GM21360 (cell line): ENCODE measurements around the gene TSHZ2.

Experiments used
- ATAC-seq: cut with Tn5 transposase; IDR thresholded peaks from one replicate; pipeline ENCODE4 v1.9.1; 2021; ENCODE audit warnings: mild to moderate bottlenecking, moderate library complexity; ENCODE audit not compliant: unreplicated experiment

TSHZ2 gene

GRCh38 chr20:53331151-53331973 lies 359.2 kb downstream of the TSHZ2 start:
- ATAC-seq: no peak

GRCh38 chr20:53332022-53332837 lies 360.1 kb downstream of the TSHZ2 start:
- ATAC-seq: no peak

DNA sequence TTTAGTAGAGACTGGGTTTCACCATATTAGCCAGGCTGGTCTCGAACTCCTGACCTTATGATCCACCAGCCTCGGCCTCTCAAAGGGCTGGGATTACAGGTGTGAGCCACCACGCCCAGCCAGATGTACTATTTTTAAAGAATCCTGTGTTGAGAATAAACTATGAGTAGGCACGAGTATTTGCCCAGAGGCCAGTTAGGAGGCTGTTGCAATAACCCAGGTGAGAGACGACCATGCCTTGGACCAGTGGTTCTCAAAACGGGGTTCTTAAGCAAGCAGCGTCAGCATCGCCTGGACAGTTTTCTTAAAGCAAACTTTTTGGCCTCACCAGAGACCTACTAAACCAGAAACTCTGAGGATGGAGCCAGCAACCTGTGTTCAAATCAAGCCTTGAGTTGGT lies 362.7 kb downstream of the TSHZ2 start:
- ATAC-seq: no peak

GRCh38 chr20:53335555-53335954 lies 363.4 kb downstream of the TSHZ2 start:
- no peak for ATAC-seq

GRCh38 chr20:53336892-53337291 lies 364.7 kb downstream of the TSHZ2 start:
- ATAC-seq: no peak

DNA sequence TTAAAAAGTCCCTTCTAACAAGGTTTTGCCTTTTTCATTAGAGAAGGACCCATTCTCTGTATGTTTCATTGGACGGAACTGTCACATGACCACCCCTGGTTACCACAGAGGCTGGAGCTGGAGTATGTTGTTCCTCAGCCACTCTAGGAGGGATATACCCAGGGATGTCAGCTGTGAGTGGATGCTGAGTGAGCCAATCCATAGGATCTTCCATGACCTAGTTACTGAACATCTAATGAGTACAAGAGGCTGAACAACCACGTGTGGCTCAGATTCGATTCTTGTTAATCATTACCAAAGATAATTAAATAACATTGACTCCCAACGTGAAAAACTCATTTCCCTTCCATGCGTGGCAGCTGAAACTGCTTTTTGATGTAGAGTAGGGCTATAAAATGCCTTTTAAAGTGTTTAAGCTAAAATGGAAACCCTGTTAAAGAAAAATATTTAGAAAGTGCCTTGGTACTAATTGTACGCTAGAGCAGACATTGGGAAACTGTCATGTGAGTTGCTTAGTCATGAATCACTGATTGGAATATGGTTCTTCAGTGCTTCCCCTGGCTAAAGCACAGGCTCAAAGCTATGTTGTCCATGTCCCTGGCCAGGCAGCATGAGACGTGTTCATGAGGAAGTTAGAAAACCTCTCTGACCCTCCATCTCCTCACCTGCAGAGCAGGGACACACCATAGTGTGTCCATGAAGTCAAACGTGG lies 365.4 kb downstream of the TSHZ2 start:
- no peak for ATAC-seq

GRCh38 chr20:53338716-53339115 lies 366.6 kb downstream of the TSHZ2 start:
- no peak for ATAC-seq

DNA sequence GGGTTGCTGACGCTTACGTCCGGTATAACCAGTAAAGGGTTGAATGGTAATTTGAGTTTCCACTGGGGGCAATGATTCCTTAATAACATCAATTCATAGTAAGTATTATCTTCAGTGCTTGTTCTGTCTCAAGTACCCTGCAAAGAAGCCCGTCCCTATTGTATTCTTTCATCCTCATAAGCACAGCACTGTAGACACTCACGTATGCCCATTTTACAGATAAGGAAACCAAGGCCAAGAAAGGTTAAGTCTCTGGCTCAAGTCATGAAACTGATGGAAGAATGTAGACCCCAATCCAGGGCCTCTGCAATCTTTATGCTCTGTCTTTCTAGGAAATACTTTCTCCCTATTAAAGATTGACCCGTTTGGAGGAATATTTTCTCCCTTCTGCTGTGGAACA lies 370.3 kb downstream of the TSHZ2 start:
- no peak for ATAC-seq

DNA sequence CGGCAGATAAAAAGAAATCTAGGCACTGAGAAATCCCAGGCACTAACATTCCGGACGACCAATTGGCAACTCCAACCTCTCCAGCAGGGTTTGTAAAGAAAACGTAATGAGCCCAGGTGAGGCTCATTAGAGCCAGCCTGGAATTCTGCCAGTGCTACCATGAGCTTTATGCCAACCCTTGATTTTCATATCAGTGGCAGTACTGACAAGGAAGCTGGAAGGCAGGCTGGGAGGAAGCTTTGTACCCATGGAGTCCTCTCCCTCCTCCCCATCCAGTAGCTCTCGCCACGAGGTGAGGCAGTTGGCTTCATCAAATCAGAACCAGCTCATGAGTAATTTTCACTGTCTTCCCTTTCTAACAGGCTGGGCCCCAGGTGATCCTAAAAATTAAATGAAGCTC lies 371.3 kb downstream of the TSHZ2 start:
- ATAC-seq: no peak

DNA sequence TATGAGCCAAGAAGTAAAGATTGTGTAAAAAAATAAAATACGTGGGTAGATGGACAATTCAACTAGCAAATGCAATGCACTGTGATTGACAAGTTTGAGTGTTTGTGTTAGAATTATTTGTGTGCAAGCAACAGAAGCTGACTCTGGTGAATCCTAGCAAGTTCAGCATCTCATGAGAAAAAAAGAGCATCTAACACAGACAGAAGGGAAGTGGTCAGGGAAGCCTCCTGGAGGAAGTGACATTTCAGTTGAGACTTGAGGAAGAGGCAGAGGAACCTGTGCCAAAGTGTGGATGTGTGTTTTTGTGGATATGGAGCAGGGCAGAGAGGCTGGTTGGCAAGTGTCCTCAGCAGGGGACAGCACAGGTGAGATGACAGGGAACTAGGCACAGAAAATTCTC lies 372.7 kb downstream of the TSHZ2 start:
- no peak for ATAC-seq

DNA sequence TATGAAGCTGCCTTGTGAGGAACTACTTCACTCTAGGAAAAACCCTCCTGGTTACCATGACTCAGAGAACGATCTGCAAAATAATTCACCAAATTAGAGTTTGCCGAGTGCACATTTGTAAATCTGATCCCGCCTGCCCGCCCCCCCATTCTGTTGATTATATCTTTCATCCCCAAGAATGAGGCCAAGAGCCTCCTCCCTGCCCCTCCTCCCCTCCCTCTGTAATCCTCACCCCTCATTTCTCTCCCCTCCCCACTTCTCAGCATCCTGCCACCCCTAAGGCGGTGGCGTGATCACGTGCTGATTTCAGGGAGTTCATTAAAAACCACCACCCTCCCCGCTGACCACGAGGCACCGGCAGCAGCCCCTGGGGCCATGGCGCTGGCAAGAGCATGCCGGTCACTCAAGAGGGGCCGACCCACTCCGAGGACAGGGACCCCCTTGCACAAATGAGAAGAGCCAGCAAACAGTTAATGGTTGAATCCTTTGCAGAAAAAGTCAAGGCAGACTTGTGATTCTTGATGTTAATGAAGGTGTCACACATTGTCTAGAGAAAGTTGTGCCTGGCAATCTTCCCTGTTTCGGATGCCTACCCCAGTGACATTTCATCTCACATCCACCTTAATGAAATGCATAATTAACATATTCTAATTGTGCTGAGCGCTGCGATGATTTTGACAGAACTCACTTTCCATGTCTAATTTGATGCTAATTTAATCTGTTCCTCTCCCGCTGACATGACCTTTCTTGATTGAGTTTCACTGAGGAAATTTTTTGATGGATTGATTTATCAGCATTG lies 373.6 kb downstream of the TSHZ2 start:
- ATAC-seq: no peak

DNA sequence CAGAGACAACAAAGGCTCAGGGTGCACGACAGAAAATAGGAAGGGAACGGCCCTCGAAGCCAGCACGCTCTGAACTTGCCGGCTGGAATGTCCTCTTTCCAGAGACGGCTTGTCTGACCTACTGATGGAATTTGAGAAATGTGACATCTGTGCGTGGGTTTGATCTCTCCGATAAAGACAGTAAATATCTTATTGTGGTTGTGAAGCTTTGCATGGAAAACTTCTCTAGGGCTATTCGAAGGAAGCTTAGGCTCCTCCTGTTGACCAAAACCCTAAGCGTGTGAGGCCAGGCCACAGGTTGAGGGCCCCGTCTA lies 374.1 kb downstream of the TSHZ2 start:
- no peak for ATAC-seq

DNA sequence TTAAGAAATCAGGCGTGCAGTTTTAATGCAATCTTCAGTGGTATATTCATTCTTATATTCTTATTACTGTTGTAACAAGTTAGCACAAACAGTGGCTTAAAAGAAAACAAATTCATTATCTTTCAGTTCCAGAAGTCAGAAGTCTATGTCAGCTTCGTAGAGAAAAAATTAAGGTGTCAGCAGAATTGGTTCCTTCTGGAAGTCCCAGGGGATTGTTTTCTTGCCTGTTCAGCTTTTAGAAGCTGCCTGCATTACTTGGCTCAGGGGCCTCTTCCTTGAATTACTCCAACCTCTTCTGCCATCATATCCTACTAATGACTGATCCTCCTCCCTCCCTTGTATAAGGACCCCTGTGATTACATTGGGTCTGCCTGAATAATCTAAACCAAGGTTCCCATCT lies 377.6 kb downstream of the TSHZ2 start:
- no peak for ATAC-seq

DNA sequence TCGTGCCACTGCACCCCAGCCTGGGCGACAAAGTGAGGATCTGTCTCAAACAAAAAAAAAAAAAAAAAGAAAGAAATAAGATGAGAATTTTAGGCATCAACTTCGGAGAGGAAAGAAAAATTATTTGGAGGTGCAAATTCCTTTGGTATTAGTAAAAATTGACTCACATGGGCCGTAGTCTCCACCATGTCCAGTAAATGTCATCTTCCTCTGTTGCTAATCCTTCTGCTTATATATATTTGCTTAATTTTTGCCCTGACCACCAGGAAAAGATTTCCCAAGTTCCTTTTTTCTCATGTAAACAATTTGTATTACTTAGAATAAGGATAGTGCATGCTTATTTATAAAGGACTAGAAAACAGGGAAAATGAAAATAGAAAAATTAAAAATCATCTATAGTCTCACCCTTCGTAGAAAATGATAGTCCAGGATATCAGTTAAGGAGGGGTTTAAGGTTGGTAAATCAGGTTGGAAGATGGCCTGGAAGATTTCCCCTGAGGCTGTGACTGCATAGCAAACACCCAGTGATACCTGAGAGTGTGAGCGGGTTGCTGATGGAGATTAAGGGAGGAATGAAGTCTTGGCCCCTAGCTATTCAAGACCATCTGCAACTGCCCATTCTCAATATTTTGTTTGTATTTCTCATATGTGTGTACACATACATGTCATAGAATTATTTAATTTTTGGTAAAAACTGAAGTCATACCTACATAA lies 380.7 kb downstream of the TSHZ2 start:
- ATAC-seq: no peak

DNA sequence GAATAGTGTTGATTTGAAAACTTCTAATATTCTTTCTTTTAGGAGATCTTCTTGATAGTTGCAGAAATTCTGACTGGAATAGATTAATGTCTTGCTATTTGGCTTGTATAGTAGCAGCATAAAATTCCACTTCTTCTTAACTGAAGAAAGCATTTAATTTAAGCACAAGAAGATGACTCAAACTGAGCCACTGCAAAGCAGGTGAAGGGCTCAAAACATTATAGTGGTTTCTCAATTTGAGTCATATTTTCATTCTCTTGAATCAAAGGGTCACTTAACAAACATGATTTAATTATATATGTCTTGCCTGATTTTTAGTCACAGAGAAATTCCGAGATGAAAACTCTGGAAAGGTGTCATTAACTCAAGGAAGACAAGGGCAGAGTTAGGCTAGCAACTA lies 382.2 kb downstream of the TSHZ2 start:
- no peak for ATAC-seq

DNA sequence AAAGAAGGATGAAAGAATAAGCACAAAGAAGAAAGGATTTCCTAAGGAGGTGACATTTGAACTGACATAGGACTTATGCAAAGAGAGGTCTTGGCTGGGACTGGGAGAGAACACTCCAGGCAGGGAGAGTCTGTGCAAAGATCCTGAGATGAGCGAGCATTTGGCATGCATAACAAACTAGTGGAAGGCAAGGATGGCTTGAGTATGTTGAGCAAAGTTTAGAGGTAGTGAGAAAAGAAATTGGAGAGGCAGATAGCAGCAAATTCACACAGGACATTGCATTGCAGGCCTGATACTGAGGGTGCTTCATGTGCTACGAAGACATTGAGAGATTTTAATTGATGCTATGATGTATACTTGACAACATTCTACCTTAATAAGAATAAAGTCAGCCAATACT lies 383.6 kb downstream of the TSHZ2 start:
- no peak for ATAC-seq

GRCh38 chr20:53359425-53359824 lies 387.3 kb downstream of the TSHZ2 start:
- ATAC-seq: no peak

DNA sequence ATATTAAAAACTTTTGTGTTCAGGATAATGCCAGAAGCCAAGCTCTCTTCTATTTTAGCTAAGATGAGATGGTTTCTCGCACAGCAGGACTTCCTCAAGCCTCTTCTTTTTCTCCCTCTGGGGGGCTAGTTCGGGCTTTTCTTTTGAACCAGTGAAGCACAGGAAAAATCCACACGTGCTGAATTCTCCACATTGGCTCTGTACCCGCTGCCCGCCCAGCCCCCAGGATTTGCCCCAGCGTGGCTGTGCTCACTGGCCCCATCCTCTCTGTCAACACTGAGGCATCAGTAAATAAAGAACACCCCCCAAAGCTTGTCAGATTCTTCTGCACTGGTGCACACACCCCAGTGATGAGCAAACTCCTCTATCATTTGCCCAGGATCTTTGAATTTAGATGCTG lies 388.7 kb downstream of the TSHZ2 start:
- no peak for ATAC-seq

DNA sequence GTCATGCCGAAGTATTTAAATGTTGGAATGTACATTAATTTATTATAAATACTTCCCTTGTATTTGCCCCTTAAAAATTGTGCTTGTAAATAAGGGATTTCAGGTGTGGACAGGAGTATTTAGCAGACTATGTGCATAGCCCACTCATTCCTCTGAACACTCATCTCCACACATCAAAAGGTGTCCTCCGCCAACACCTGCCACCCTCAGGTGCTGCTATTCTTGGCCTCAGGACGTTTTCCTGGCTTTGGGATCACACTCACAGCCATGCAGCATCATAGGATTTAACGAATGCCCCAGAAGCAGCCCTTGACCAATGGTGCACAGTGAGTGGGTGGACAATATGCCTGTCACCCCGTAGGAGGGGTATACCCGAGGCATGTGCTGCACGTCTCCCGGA lies 390.6 kb downstream of the TSHZ2 start:
- ATAC-seq: no peak

GRCh38 chr20:53364646-53365045 lies 392.5 kb downstream of the TSHZ2 start:
- no peak for ATAC-seq
